ENCODE data around the gene GYG2. TPM values are rescaled to one million over a fixed set of nuclear protein-coding genes. Genes with fewer than 3 reads are reported as not detected.

Gene GYG2
- total RNA-seq, 1 donor from 2014 or later: 44.4 TPM

- H3K4me2 ChIP-seq: no peak overlapping the region
- H3K9ac ChIP-seq: no peak overlapping the region
- DNase-seq (ENCODE audit: low spot score): no peak
- H3K4me3 ChIP-seq: no peak overlapping the region
- H3K79me2 ChIP-seq (ENCODE audit: low read depth): no peaks in the 10 kb centered on the region
- no peaks in the 10 kb centered on the region for H3K4me1 ChIP-seq
- no peaks in the 10 kb centered on the region for H3K36me3 ChIP-seq
- Mint-ChIP-seq H3K9me3 (no peaks in the 10 kb centered on the region), H3K36me3 (no peaks in the 10 kb centered on the region), H3K27me3 (ENCODE audit: insufficient read depth, low read depth) (peaks cover 2% of the 10 kb centered on the region), H3K27ac (no peak overlapping the region), H3K4me1 (no peaks in the 10 kb centered on the region), H3K4me3 (no peak overlapping the region)
- H3K27ac ChIP-seq: no peak overlapping the region
- H4K20me1 ChIP-seq (ENCODE audit: low read depth): no peaks in the 10 kb centered on the region
- no peaks in the 10 kb centered on the region for H3K9me3 ChIP-seq (ENCODE audit: low read depth)
- TF ChIP-seq CTCF (IDR thresholded peaks at IDR 0.05): peak; percentile 45
- TF ChIP-seq EZH2phosphoT487 (IDR thresholded peaks at IDR 0.05): no peak
- no peak overlapping the region for H2AFZ ChIP-seq (replicated peaks)
- H3K27me3 ChIP-seq: no peaks in the 10 kb centered on the region
- H3F3A ChIP-seq (ENCODE audit: low read depth): no peaks in the 10 kb centered on the region
These were observed 9.2 kb upstream of the GYG2 start for GRCh38 chrX:2819345-2820135.

- Mint-ChIP-seq H3K4me3 (no peak overlapping the region), H3K27ac (peak overlapping the region; percentile 7), H3K9me3 (no peaks in the 10 kb centered on the region), H3K4me1 (no peaks in the 10 kb centered on the region), H3K27me3 (ENCODE audit: insufficient read depth, low read depth) (peaks cover 2% of the 10 kb centered on the region), H3K36me3 (no peaks in the 10 kb centered on the region)
- Histone ChIP-seq H3K36me3 (no peaks in the 10 kb centered on the region), H3F3A (ENCODE audit: low read depth) (no peaks in the 10 kb centered on the region), H3K4me3 (no peak overlapping the region), H3K9me3 (ENCODE audit: low read depth) (no peaks in the 10 kb centered on the region), H2AFZ (replicated peaks) (no peak overlapping the region), H3K9ac (no peak overlapping the region), H3K4me1 (no peaks in the 10 kb centered on the region), H3K27me3 (no peaks in the 10 kb centered on the region), H4K20me1 (ENCODE audit: low read depth) (no peaks in the 10 kb centered on the region), H3K27ac (no peak overlapping the region), H3K4me2 (no peak overlapping the region), H3K79me2 (ENCODE audit: low read depth) (no peaks in the 10 kb centered on the region)
- DNase-seq (ENCODE audit: low spot score): no peak
- TF ChIP-seq CTCF (IDR thresholded peaks at IDR 0.05) (no peak), EZH2 (IDR thresholded peaks at IDR 0.05) (no peak), EZH2phosphoT487 (IDR thresholded peaks at IDR 0.05) (no peak)
These were observed 8.5 kb upstream of the GYG2 start for GRCh38 chrX:2820136-2820771.

GRCh38 chrX:2823795-2824386 lies 4.8 kb upstream of the GYG2 start:
- peaks cover 4% of the 10 kb centered on the region for H3K27me3 ChIP-seq
- no peak overlapping the region for H3K27ac ChIP-seq
- peaks cover 5% of the 10 kb centered on the region for H3K4me1 ChIP-seq
- H4K20me1 ChIP-seq (ENCODE audit: low read depth): no peaks in the 10 kb centered on the region
- no peak overlapping the region for H3K4me3 ChIP-seq
- Mint-ChIP-seq H3K4me3 (no peak overlapping the region), H3K36me3 (no peaks in the 10 kb centered on the region), H3K9me3 (no peaks in the 10 kb centered on the region), H3K4me1 (no peaks in the 10 kb centered on the region), H3K27ac (peak overlapping the region; percentile 28), H3K27me3 (ENCODE audit: insufficient read depth, low read depth) (peaks cover 2% of the 10 kb centered on the region)
- H3F3A ChIP-seq (ENCODE audit: low read depth): peaks cover 27% of the 10 kb centered on the region
- H3K36me3 ChIP-seq: no peaks in the 10 kb centered on the region
- no peak overlapping the region for H3K4me2 ChIP-seq
- H2AFZ ChIP-seq (replicated peaks): no peak overlapping the region
- no peak overlapping the region for H3K9ac ChIP-seq
- TF ChIP-seq EZH2phosphoT487 (IDR thresholded peaks at IDR 0.05) (no peak), EZH2 (IDR thresholded peaks at IDR 0.05) (no peak), CTCF (IDR thresholded peaks at IDR 0.05) (no peak)
- no peaks in the 10 kb centered on the region for H3K79me2 ChIP-seq (ENCODE audit: low read depth)
- H3K9me3 ChIP-seq (ENCODE audit: low read depth): no peaks in the 10 kb centered on the region
- no peak for DNase-seq (ENCODE audit: low spot score)

Measured in neural progenitor cell (in vitro differentiated cells).